A673 (cell line): Measurements from ENCODE around the gene ETV6. TPM values are rescaled to one million over a fixed set of nuclear protein-coding genes. Genes with fewer than 3 reads are reported as not detected.
"Not testable (repeated sequence)": the region's sequence is repeated elsewhere in the genome, so short reads cannot be mapped to it uniquely, and the experiment has no call there.

Source experiments
- BruUV-seq: library from RNA; stranded (reverse); fragments of 400-500 nt; replicated peaks from 2 replicates; lab custom pipeline; 2021; lab: Mats Ljungman, UMichigan
- CTCF ChIA-PET: fragments of 300-600 bp; sonication (Branson Sonifier 250); formaldehyde crosslinking; loops from one replicate; lab custom pipeline; 2022; ENCODE audit warnings: antibody characterized with exemption; lab: Charles Lee
- POLR2A ChIA-PET: fragments of 300-600 bp; sonication (Branson Sonifier 250); formaldehyde crosslinking; loops from one replicate; lab custom pipeline; 2022; ENCODE audit warnings: antibody characterized with exemption; ENCODE audit not compliant: low non-redundant PET; lab: Charles Lee
- DNase-seq: peaks from one replicate; pipeline ENCODE4 v3.0.0-alpha.2; 2015; ENCODE audit warnings: low spot score
- H3K27ac ChIP-seq: fragments of 200-600 bp; sonication (generic); 2 replicates; pipeline ENCODE4 v1.5.1; 2016; ENCODE audit warnings: mixed run types, low read depth, mild to moderate bottlenecking, mixed read lengths, antibody characterized with exemption, low read length; ENCODE audit not compliant: poor library complexity, severe bottlenecking
- H3K27me3 ChIP-seq: fragments of 200-600 bp; sonication (generic); replicated peaks from 2 replicates; pipeline ENCODE4 v1.6.1; 2017; ENCODE audit warnings: mixed run types, low read depth, mild to moderate bottlenecking, mixed read lengths, antibody characterized with exemption, low read length; ENCODE audit not compliant: insufficient read depth, poor library complexity
- H3K36me3 ChIP-seq: fragments of 200-600 bp; sonication (generic); 2 replicates; pipeline ENCODE4 v1.6.1; 2016; ENCODE audit warnings: mixed run types, mild to moderate bottlenecking, mixed read lengths, antibody characterized with exemption, low read length; ENCODE audit not compliant: insufficient read depth, poor library complexity, severe bottlenecking
- H3K4me1 ChIP-seq: fragments of 200-600 bp; sonication (generic); 2 replicates; pipeline ENCODE4 v1.6.1; 2017; ENCODE audit warnings: mixed run types, mild to moderate bottlenecking, mixed read lengths, antibody characterized with exemption, low read length; ENCODE audit not compliant: insufficient read depth, poor library complexity, severe bottlenecking
- H3K4me3 ChIP-seq: fragments of 200-600 bp; sonication (generic); 2 replicates; pipeline ENCODE4 v1.5.1; 2016; ENCODE audit warnings: low read depth, mixed run types, mild to moderate bottlenecking, mixed read lengths, low read length; ENCODE audit not compliant: poor library complexity, severe bottlenecking
- H3K9me3 ChIP-seq: fragments of 200-600 bp; sonication (generic); 2 replicates; pipeline ENCODE4 v1.6.1; 2016; ENCODE audit warnings: mixed run types, low read depth, mild to moderate bottlenecking, mixed read lengths, antibody characterized with exemption, low read length; ENCODE audit not compliant: poor library complexity, severe bottlenecking
- CTCF ChIP-seq: fragments of 300-800, 200-600 bp; sonication (generic); conservative IDR thresholded peaks from 2 replicates; pipeline ENCODE4 v1.5.1; 2017; ENCODE audit warnings: low read depth, mild to moderate bottlenecking, antibody characterized with exemption, low read length, moderate library complexity, mixed read lengths
- EZH2 ChIP-seq: fragments of 200-600 bp; sonication (generic); IDR thresholded peaks from 2 replicates; pipeline ENCODE4 v1.6.1; 2017; ENCODE audit warnings: borderline replicate concordance, low read depth, mild to moderate bottlenecking, mixed read lengths, antibody characterized with exemption, low read length; ENCODE audit not compliant: poor library complexity, severe bottlenecking
- intact Hi-C: fragments of 100-400 bp; cut with micrococcal nuclease; formaldehyde crosslinking; loops from one replicate; pipeline ENCODE4 v1.10.0; 2022; ENCODE audit not compliant: unreplicated experiment
- total RNA-seq: library from RNA; stranded (reverse); gene quantifications from 2 replicates; pipeline ENCODE4 v1.2.3, GENCODE V29; 2021

The ETV6 gene
- total RNA-seq, 1 experiment from 2014 or later, result 32.4 TPM

- ChIA-PET POLR2A (no interaction called here), CTCF (no interaction called here)
- no peaks in the 10 kb centered on the region for H3K27me3 ChIP-seq
- H3K9me3 ChIP-seq, result no peaks in the 10 kb centered on the region
- H3K27ac ChIP-seq, result no peak overlapping the region
- no peak for DNase-seq
- H3K4me1 ChIP-seq, result peaks cover 5% of the 10 kb centered on the region
- no peaks in the 10 kb centered on the region for H3K36me3 ChIP-seq
- TF ChIP-seq CTCF (no peak), EZH2 (no peak)
- intact Hi-C loops, result no loop called here
- H3K4me3 ChIP-seq, result no peak overlapping the region
- BruUV-seq, result no TSS peak
These were observed 19.3 kb upstream of the ETV6 start for GRCh38 chr12:11630046-11630706.

- intact Hi-C loops, result no loop called here
- TF ChIP-seq EZH2 (no peak), CTCF (no peak)
- POLR2A ChIA-PET, result no interaction called here
These were observed 18.2 kb upstream of the ETV6 start for GRCh38 chr12:11631288-11631687.

GRCh38 chr12:11631881-11632280, 17.6 kb upstream of the ETV6 start:
- BruUV-seq, DNase-seq, intact Hi-C loops, H3K9me3 ChIP-seq, H3K27ac ChIP-seq, H3K36me3 ChIP-seq, H3K4me3 ChIP-seq, POLR2A ChIA-PET, H3K27me3 ChIP-seq, H3K4me1 ChIP-seq, CTCF ChIA-PET: not testable (repeated sequence)

More at GRCh38 chr12:11631288-11631687, 18.2 kb upstream of the ETV6 start:
- peaks cover 2% of the 10 kb centered on the region for H3K9me3 ChIP-seq
- no peak overlapping the region for H3K4me3 ChIP-seq
- no peak overlapping the region for H3K27ac ChIP-seq
- no TSS peak for BruUV-seq
- no peaks in the 10 kb centered on the region for H3K36me3 ChIP-seq
- peaks cover 5% of the 10 kb centered on the region for H3K4me1 ChIP-seq
- DNase-seq, result no peak
- CTCF ChIA-PET, result no interaction called here
- no peaks in the 10 kb centered on the region for H3K27me3 ChIP-seq

GRCh38 chr12:11633968-11634367, 15.5 kb upstream of the ETV6 start:
- intact Hi-C loops, result no loop called here
- POLR2A ChIA-PET, result no interaction called here
- TF ChIP-seq CTCF (no peak), EZH2 (no peak)

More at GRCh38 chr12:11633968-11634367, 15.5 kb upstream of the ETV6 start:
- H3K27me3 ChIP-seq, result no peaks in the 10 kb centered on the region
- H3K9me3 ChIP-seq, result peaks cover 6% of the 10 kb centered on the region
- H3K4me1 ChIP-seq, result peaks cover 5% of the 10 kb centered on the region
- no TSS peak for BruUV-seq
- no peak for DNase-seq
- H3K27ac ChIP-seq, result no peak overlapping the region
- H3K4me3 ChIP-seq, result no peak overlapping the region
- CTCF ChIA-PET, result no interaction called here
- no peaks in the 10 kb centered on the region for H3K36me3 ChIP-seq
